Sigmoid colon (tissue), 4 donors: ENCODE measurements around the gene LMF1.

Experiments
- CTCF ChIP-seq, 4 experiments: fragments of 450-650 bp in 3 of 4; fragments of 200-600 bp in 1 of 4; IDR thresholded peaks; one replicate each; pipeline ENCODE4 v1.5.1; 2016 to 2019; ENCODE audit warnings: antibody characterized with exemption in 4 of 4, mild to moderate bottlenecking in 3 of 4, moderate library complexity in 2 of 4
- POLR2A ChIP-seq, 2 donors: fragments of 450-650 bp; IDR thresholded peaks; one replicate each; pipeline ENCODE4 v1.6.1; 2016; ENCODE audit warnings: antibody characterized with exemption in 2 of 2, mild to moderate bottlenecking in 2 of 2, moderate library complexity in 2 of 2
- POLR2AphosphoS5 ChIP-seq, 4 donors: sonication (generic); formaldehyde crosslinking; IDR thresholded peaks; one replicate each; pipeline ENCODE4 v1.6.1; 2017; ENCODE audit warnings: antibody characterized with exemption in 4 of 4

- TF ChIP-seq CTCF (IDR thresholded peaks at IDR 0.05), result no peak
- TF ChIP-seq POLR2AphosphoS5 (IDR thresholded peaks at IDR 0.05), result no peak
- no peak for TF ChIP-seq POLR2A (IDR thresholded peaks at IDR 0.05)
Measured at GRCh38 chr16:987906-988305, 17.1 kb upstream of the LMF1 start.
